ENCODE data around the gene MEF2C.

- TF ChIP-seq EZH2 (IDR thresholded peaks at IDR 0.05; ENCODE audit: insufficient read depth, poor library complexity, severe bottlenecking) (no peak), EZH2phosphoT487 (IDR thresholded peaks at IDR 0.05; ENCODE audit: insufficient read depth, low read depth) (no peak)
Measured at GRCh38 chr5:88875341-88876234, 7.4 kb downstream of the MEF2C start.

Measured in GM23248 (cell line).